Measurements from ENCODE around the gene BCAS3.
A peak's percentile ranks its signal among the peaks of the same experiment; 100 is the strongest.

The BCAS3 gene

GRCh38 chr17:61385577-61386236, 708.1 kb downstream of the BCAS3 start:
- no peak for TF ChIP-seq CTCF (IDR thresholded peaks at IDR 0.05; ENCODE audit: insufficient read depth, low read depth, low read length, missing control alignments)
- no peak overlapping the region for H3K4me3 ChIP-seq (ENCODE audit: low read length)
- peak; percentile 39 for DNase-seq (ENCODE audit: low read depth)

GRCh38 chr17:61386251-61386650, 708.6 kb downstream of the BCAS3 start:
- no peak for TF ChIP-seq CTCF (IDR thresholded peaks at IDR 0.05; ENCODE audit: insufficient read depth, low read depth, low read length, missing control alignments)
- DNase-seq (ENCODE audit: low read depth) = no peak
- no peak overlapping the region for H3K4me3 ChIP-seq (ENCODE audit: low read length)

GRCh38 chr17:61387011-61387410, 709.4 kb downstream of the BCAS3 start:
- no peak overlapping the region for H3K4me3 ChIP-seq (ENCODE audit: low read length)
- no peak for TF ChIP-seq CTCF (IDR thresholded peaks at IDR 0.05; ENCODE audit: insufficient read depth, low read depth, low read length, missing control alignments)
- DNase-seq (ENCODE audit: low read depth) = no peak

DNA sequence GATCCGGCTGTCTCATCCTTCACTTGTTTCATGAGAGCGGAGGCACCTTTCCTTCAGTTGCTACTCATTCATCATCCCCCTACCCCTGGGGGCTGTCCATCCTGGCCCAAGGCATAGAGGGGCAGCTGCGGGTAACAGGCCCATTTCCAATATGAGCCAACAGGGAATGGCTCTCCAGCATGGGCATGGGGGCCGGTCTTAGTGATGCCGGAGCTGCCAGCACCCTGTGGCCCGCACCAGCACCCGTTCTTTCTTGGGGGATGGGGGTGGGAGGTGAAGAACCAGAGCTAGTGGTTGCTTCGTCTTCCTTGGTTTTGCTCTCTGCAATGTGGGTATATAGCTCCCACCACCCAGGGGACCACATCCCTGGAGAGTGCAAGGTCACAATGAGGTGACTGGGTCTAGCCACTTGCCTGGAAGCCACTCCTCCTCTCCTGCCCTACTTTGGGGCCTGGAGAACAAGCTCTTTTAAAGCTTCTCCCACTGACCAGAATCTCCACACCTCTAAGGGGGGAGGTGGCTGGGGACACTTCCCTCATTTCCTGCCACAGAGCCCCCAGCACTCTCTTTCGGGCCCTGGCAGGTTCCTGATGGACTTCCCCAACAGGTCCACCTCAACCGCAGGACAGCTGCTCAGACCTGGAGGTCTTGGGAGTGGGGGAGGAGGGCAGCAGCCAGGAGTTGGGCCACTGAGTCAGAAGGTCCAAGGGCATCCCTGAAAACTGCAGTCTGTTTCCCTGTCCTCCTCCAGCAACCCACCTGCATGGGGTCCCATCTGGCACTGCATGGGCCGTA, 710.1 kb downstream of the BCAS3 start:
- no peak for DNase-seq (ENCODE audit: low read depth)
- TF ChIP-seq CTCF (IDR thresholded peaks at IDR 0.05; ENCODE audit: insufficient read depth, low read depth, low read length, missing control alignments) = no peak
- no peak overlapping the region for H3K4me3 ChIP-seq (ENCODE audit: low read length)

GRCh38 chr17:61388561-61389356, 711.1 kb downstream of the BCAS3 start:
- DNase-seq (ENCODE audit: low read depth) = no peak
- TF ChIP-seq CTCF (IDR thresholded peaks at IDR 0.05; ENCODE audit: insufficient read depth, low read depth, low read length, missing control alignments) = no peak
- no peak overlapping the region for H3K4me3 ChIP-seq (ENCODE audit: low read length)

- peak; percentile 37 for DNase-seq (ENCODE audit: low read depth)
- no peak overlapping the region for H3K4me3 ChIP-seq (ENCODE audit: low read length)
- TF ChIP-seq CTCF (IDR thresholded peaks at IDR 0.05; ENCODE audit: insufficient read depth, low read depth, low read length, missing control alignments) = peak; percentile 81
These were observed 712.2 kb downstream of the BCAS3 start for GRCh38 chr17:61389670-61390478.
